22Rv1 (cell line): ENCODE data around the gene CUX1.

Experiments used
- ZFX ChIP-seq: fragments of 450-650 bp; IDR thresholded peaks from 2 replicates; pipeline ENCODE4 v1.6.1; 2017; ENCODE audit warnings: antibody characterized with exemption, borderline replicate concordance
- TF ChIP-seq, protein P1 (sequence below): fragments of 450-650 bp; IDR thresholded peaks from 2 replicates; pipeline ENCODE4 v1.5.1; 2017; ENCODE audit warnings: mild to moderate bottlenecking

DNA sequence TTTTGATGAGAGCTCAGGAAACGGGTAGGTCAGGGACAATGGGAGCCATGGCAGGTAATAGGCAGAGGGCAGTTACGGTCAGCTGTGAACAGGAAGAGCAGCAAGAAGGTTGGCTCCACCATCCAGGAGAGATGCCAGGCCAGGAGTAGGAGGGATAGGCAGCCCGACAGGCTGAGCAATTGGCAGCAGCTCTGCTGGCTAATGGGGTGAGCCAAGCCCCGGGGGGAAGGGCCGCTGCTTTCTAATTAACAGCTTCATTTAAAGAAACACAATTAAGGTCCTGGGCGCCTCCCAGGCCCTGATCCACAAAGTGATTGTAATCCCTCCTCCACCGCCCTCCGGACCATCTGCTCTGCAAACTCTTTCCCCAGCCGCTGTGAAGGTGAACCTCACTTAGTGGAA lies 493.0 kb downstream of the CUX1 start:
- TF ChIP-seq, protein P1, sequence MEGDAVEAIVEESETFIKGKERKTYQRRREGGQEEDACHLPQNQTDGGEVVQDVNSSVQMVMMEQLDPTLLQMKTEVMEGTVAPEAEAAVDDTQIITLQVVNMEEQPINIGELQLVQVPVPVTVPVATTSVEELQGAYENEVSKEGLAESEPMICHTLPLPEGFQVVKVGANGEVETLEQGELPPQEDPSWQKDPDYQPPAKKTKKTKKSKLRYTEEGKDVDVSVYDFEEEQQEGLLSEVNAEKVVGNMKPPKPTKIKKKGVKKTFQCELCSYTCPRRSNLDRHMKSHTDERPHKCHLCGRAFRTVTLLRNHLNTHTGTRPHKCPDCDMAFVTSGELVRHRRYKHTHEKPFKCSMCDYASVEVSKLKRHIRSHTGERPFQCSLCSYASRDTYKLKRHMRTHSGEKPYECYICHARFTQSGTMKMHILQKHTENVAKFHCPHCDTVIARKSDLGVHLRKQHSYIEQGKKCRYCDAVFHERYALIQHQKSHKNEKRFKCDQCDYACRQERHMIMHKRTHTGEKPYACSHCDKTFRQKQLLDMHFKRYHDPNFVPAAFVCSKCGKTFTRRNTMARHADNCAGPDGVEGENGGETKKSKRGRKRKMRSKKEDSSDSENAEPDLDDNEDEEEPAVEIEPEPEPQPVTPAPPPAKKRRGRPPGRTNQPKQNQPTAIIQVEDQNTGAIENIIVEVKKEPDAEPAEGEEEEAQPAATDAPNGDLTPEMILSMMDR = no peak
- no peak for TF ChIP-seq ZFX
